ENCODE results near the gene NPAS3. TPM values are rescaled to one million over a fixed set of nuclear protein-coding genes. Genes with fewer than 3 reads are reported as not detected.

The NPAS3 gene
- total RNA-seq, 1 donor from 2014 or later, result 2.4 TPM

GRCh38 chr14:32920696-32921276, 17.9 kb upstream of the NPAS3 start:
- TF ChIP-seq CTCF (IDR thresholded peaks at IDR 0.05; ENCODE audit: partially characterized antibody, unreplicated experiment), result no peak
- peaks cover 2% of the 10 kb centered on the region for H3K9me3 Mint-ChIP-seq (ENCODE audit: unreplicated experiment)
- no peak overlapping the region for H3K4me3 Mint-ChIP-seq (ENCODE audit: unreplicated experiment)
- no peaks in the 10 kb centered on the region for H3K4me1 Mint-ChIP-seq (ENCODE audit: low read depth, unreplicated experiment)
- no peaks in the 10 kb centered on the region for H3K27me3 Mint-ChIP-seq (ENCODE audit: unreplicated experiment)
- no peak overlapping the region for H3K27ac Mint-ChIP-seq (ENCODE audit: unreplicated experiment)
- H3K36me3 Mint-ChIP-seq (ENCODE audit: unreplicated experiment), result no peaks in the 10 kb centered on the region
- no peak for DNase-seq

GRCh38 chr14:32925439-32925838, 13.2 kb upstream of the NPAS3 start:
- TF ChIP-seq CTCF (IDR thresholded peaks at IDR 0.05; ENCODE audit: partially characterized antibody, unreplicated experiment), result no peak
- no peak overlapping the region for H3K27ac Mint-ChIP-seq (ENCODE audit: unreplicated experiment)
- no peaks in the 10 kb centered on the region for H3K4me1 Mint-ChIP-seq (ENCODE audit: low read depth, unreplicated experiment)
- H3K36me3 Mint-ChIP-seq (ENCODE audit: unreplicated experiment), result no peaks in the 10 kb centered on the region
- H3K9me3 Mint-ChIP-seq (ENCODE audit: unreplicated experiment), result no peaks in the 10 kb centered on the region
- peaks cover 3% of the 10 kb centered on the region for H3K27me3 Mint-ChIP-seq (ENCODE audit: unreplicated experiment)
- H3K4me3 Mint-ChIP-seq (ENCODE audit: unreplicated experiment), result no peak overlapping the region
- DNase-seq, result no peak

- Mint-ChIP-seq H3K9me3 (ENCODE audit: unreplicated experiment) (peaks cover 2% of the 10 kb centered on the region), H3K4me1 (ENCODE audit: low read depth, unreplicated experiment) (peaks cover 6% of the 10 kb centered on the region), H3K27ac (ENCODE audit: unreplicated experiment) (no peak overlapping the region), H3K27me3 (ENCODE audit: unreplicated experiment) (peaks cover 20% of the 10 kb centered on the region), H3K4me3 (ENCODE audit: unreplicated experiment) (peak overlapping the region; percentile 95), H3K36me3 (ENCODE audit: unreplicated experiment) (no peaks in the 10 kb centered on the region)
- no peak for DNase-seq
- TF ChIP-seq CTCF (IDR thresholded peaks at IDR 0.05; ENCODE audit: partially characterized antibody, unreplicated experiment), result no peak
Observed at GRCh38 chr14:32932302-32932913, 6.3 kb upstream of the NPAS3 start.

GRCh38 chr14:32932914-32933628, 5.6 kb upstream of the NPAS3 start:
- peak overlapping the region; percentile 95 for H3K4me3 Mint-ChIP-seq (ENCODE audit: unreplicated experiment)
- H3K27ac Mint-ChIP-seq (ENCODE audit: unreplicated experiment), result no peak overlapping the region
- peaks cover 6% of the 10 kb centered on the region for H3K4me1 Mint-ChIP-seq (ENCODE audit: low read depth, unreplicated experiment)
- H3K9me3 Mint-ChIP-seq (ENCODE audit: unreplicated experiment), result peaks cover 6% of the 10 kb centered on the region
- H3K36me3 Mint-ChIP-seq (ENCODE audit: unreplicated experiment), result no peaks in the 10 kb centered on the region
- no peak for TF ChIP-seq CTCF (IDR thresholded peaks at IDR 0.05; ENCODE audit: partially characterized antibody, unreplicated experiment)
- peaks cover 25% of the 10 kb centered on the region for H3K27me3 Mint-ChIP-seq (ENCODE audit: unreplicated experiment)
- peak; percentile 54 for DNase-seq

GRCh38 chr14:32933629-32934072, 5.0 kb upstream of the NPAS3 start:
- peaks cover 10% of the 10 kb centered on the region for H3K9me3 Mint-ChIP-seq (ENCODE audit: unreplicated experiment)
- H3K27ac Mint-ChIP-seq (ENCODE audit: unreplicated experiment), result no peak overlapping the region
- TF ChIP-seq CTCF (IDR thresholded peaks at IDR 0.05; ENCODE audit: partially characterized antibody, unreplicated experiment), result peak; percentile 20
- H3K4me3 Mint-ChIP-seq (ENCODE audit: unreplicated experiment), result peak overlapping the region; percentile 95
- no peak for DNase-seq
- H3K4me1 Mint-ChIP-seq (ENCODE audit: low read depth, unreplicated experiment), result peaks cover 6% of the 10 kb centered on the region
- H3K36me3 Mint-ChIP-seq (ENCODE audit: unreplicated experiment), result no peaks in the 10 kb centered on the region
- peaks cover 29% of the 10 kb centered on the region for H3K27me3 Mint-ChIP-seq (ENCODE audit: unreplicated experiment)

All from glutamatergic neuron (in vitro differentiated cells).